GM11168 (cell line): ENCODE data around the gene CHCHD3.
"Not testable (repeated sequence)": the region's sequence is repeated elsewhere in the genome, so short reads cannot be mapped to it uniquely, and the experiment has no call there.

Experiments
- in situ Hi-C: fragments of 300-500 bp; cut with MboI; formaldehyde crosslinking; loops from one replicate; pipeline ENCODE4 v1.12.0; 2022; ENCODE audit warnings: low sequenced_read_pairs; ENCODE audit not compliant: unreplicated experiment

Gene CHCHD3

DNA sequence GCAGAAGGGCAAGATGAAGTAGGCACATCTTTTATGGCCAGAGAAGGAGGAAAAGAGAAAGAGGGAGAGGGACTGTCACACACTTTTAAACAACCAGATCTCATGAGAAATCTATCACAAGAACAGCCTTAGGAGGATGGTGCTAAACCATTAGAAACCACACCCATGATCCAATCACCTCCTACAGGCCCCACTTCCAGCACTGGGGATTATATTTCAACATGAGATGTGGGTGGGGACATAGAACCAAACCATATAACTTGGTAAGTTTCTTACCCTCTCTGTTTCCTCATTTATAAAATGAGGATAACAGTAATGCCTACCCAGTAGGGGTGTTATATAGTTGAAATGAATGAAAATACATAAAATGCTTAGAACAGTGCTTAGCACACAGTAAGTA, 66.0 kb downstream of the CHCHD3 start:
- in situ Hi-C loops = no loop called here

DNA sequence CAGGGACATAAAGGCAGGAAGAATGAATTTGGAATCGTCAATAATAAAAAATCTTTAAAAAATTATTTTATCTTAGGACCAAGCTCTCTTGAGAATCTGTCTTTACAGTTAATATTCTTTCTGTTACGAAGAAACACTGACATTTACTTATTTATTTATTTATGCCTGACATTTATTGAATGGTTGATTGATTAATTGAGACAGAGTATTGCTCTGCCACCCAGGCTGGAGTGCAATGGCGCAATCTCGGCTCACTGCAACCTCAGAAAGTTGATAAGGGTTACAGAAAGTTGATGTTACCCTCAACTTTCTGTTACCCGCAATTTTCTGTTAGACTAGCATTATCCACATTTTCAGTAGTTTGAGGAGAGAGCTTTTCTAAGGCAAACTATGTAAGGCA, 70.1 kb downstream of the CHCHD3 start:
- in situ Hi-C loops = no loop called here

DNA sequence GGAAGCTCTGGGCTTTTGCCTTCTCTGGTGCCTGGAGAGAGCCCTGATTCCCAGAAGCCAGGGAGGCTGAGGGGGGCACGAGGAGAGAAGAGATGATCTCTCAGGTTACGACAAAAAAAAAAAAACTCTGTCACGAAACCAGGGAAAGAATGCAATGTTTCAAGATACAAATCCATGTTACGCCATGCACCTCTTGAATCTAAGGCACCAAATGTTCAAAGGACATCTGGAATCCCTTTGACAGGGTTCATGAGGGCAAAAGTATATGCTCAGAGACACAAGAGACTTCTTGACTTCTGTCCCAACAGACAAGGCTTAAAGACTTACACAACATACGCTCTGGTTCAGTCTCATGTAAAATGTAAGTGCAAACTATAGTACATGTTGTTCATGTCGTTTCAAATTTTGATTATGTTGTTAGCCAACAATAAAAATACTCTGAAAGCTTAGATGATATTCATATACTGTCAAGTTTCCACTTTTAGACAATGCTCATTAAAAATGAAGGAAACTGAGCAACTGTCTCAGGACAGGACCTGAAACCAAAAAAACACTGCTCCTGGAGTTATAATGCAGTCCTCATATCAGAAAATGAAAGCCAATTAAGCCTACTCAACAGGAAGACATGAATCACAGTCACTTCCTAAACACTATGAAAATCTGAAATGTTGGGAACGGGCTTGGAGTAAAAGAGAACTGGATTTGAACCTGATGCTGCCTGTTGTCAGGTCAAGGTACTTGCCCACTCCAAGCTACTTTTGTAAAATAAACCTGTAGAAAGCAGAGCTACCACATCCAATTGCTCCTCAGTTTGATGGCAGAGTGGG, 72.3 kb downstream of the CHCHD3 start:
- in situ Hi-C loops = no loop called here

DNA sequence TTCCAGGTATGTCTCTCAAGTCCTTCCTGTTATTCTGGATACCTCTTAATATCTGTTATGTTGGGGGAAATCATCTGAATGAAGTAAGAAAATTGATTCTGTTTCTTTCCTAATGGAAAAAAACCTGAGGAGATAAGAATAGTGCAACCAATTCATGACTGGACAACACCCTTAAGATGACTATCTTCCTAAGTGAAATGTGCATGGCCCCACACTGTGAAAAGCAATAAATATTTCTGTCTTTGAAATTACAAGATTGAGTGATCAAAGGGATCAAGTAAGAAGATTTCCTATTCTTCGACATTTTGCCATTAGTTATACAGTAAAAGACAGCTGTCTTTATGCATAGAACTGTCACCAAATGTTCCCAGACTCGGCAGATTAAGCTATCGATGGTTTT, 73.9 kb downstream of the CHCHD3 start:
- in situ Hi-C loops = no loop called here

DNA sequence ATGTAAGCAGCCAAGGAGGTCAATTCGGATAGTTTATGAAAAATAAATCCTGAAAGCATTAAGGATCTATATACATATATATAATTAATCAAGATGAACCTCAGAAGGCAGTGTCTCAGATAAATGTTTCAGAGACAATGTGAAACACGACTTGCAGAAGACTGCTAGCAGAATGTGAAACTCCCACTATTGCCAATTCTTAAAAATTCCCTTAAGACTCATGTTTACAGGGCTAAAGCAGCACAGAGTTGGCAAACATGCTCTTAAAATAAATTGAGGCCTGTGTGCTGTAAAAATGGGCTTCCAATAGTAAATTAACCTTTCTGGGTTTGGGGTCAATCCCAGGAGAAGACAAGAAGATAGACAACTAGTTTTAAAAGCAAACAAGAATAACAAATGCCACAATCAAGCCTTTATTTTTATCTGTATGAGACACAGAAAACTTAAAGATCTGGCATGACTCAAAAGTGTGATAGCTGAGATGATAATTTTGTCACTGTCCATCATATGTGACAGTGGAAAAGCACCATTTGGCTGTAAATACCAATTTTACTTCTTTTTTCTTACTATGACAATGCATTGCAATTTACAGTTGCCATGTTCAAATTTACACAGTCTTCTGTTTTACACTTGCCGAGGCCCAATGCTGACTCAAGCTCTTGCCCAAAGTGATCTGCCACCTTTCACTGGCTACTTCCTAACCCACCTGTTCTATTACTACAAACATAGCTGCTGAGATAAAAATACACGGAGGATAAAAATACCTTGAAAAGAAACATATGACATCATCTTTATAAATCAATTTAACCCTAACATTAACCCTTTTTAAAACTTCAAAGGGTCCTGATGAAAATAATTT, 78.6 kb downstream of the CHCHD3 start:
- in situ Hi-C loops = no loop called here

DNA sequence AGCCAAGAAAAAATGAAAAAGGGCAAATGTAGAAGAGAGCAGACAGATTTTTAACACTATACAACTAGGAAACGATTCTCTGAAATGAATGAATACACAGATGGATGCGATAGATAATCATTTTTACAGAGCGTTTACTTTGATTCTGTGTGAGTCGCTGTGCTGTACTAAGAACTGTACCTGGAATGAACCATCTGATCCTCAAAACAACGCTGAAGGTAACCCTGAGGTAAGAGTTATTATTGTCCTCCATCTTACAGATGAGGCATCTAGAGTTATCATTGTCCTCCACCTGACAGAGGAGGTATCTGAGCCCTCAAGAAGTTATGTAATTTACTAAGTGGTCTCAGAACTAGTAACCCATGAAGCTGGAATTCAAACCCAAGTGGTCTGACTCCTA, 80.2 kb downstream of the CHCHD3 start:
- in situ Hi-C loops = no loop called here

DNA sequence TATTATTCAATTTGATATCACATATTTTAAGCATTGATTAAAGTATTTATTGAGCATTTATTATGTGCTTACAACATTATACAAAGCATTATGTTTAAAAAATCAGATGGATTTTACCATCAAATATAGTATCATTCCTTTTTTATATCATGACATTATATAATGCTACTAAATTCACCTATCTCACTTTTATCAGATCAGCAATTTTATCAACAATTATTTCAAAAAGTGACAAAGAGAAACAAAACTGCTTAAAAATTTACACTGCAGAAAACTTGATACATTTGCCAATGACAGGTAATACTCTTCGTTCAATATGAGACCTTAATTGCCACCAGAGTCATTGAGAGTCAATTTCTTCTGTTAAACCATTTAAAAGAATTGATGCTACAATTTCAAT, 82.0 kb downstream of the CHCHD3 start:
- in situ Hi-C loops = no loop called here

DNA sequence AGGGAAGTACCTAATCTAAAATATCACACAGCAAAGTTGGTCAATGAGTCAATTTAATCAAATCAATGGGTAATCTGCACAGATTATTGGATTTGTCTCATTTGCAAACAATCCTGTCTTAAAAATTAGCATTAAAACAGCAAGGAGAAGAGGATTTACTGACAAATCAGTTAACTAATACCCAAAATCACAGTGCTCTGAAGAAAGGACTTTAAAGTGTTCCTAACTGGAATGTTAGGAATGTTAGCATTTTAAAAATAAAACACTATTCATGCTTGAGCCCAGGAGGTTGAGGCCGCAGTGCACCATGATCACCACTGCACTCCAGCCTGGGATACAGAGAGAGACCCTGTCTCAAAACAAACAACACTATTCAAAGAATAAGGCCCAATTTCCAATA, 83.1 kb downstream of the CHCHD3 start:
- in situ Hi-C loops = no loop called here

DNA sequence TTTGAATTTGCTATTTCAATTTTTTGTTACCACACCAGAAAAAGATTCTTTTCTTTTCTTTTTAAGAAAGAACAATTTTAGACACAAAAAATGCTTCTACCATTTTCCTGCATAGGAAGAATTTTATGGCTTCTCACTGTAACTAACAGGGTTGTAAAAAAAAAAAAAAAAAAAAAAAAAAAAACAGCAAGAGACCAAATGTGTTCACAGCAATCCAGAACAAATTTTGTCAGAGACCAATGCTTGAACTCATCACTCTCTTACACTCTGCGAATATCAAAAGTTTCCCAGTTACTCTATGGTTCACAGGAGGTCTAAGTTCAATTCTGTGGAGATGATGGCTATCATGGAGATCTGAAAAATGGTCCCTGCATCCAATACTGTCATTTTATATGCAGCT, 84.4 kb downstream of the CHCHD3 start:
- in situ Hi-C loops = no loop called here

DNA sequence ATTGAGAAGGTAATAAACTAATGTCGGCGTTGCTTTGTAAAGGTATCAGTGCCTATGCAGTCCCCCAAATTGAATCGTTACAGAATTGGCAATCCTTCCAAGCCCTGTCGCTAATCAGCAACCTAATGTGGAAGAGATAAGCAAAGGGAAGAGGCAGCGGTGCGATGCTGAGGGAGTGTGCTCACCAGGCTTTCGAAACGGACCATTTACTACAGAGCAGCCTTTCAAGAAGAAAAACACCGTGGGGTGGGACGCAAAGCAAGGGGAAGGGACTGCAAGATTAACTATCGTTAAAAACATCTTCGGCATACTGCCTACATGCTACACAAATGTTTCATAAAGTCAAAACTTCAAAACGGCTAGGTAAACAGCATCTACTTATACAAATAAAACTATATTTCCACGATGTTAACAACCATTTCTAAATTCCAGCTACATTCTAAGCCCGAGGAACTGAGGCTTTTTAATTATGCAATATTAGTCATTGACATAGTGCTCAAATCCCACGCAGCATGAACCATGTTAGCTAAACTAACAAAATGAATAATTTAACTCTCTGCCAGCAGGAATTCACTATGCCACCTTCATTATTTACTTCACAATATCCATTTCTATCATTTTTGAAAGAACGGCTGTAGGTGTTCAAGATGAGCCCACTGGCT, 85.2 kb downstream of the CHCHD3 start:
- in situ Hi-C loops = no loop called here

DNA sequence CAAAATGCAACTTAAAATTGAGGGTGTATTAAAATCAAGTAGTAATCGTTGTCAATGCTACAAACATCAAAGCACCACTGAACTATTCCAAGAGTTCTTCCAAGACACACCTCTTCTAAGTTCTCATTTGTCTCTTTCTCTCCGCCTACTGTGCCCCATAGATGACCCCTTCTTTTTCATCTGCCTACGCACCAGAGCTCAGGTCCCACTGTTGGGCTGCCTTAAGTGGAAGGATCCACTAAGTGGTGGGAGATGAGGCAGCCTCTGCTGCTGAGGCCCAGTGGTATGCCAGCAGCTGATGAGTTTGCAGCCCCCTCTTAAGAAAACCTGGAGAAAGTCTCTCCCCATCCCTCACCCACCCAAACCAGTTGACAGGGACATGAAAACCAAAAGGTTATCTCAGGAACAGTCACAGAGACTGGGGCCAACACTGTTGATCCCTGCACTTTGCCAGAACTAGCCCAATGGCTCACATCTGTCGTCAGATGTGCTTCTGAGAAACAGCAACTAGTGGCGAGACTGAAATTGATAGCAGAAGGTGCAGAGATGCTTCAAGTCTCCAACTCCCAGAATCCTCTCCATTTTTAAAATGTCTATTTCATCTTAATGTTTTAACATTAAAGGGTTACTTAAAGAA, 88.4 kb downstream of the CHCHD3 start:
- in situ Hi-C loops = no loop called here

DNA sequence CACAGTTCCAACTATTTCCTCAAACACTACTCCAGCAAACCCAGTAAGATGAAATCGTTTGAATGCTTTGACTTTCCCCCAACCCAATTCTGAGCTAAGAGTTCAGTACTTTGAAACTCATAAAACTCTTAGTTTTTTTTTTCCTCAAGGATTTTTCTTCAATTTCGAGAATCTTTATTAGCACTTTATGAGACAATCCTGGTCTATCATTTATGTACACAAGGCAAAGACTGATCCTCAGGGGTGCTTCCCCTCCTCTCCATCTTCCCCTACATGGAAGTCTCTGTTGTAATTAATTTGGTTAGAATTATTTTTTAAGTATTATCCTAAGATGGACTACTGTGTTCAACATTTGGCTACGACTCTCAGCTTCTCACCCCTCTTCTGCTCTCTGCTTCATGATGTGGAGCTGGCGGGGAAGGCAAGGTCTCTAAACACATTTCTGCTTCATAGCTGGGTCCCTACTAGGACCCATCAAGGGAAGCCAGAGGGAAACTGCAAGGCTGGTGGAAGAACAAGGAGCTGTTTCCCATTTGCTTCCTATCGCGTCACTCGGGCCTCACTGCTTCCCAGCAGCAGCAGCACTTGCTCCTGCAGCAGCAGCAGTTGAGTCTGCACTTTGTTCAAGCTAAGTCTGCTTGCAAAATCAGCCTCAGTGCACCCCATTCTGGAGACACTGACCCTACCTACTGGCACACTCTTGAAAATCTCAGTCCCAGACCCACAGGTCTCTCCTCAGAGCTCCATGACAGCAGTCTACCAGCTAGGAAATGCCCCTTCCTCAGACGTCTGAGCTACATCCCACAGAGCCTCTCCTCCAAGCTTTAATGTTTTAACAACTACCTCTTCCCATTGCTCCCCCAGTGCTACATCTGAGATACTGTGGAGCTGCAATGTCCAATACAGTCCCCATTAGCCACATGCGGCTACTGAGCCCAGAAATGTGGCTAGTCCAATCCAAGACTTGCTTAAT, 90.0 kb downstream of the CHCHD3 start:
- in situ Hi-C loops = no loop called here

DNA sequence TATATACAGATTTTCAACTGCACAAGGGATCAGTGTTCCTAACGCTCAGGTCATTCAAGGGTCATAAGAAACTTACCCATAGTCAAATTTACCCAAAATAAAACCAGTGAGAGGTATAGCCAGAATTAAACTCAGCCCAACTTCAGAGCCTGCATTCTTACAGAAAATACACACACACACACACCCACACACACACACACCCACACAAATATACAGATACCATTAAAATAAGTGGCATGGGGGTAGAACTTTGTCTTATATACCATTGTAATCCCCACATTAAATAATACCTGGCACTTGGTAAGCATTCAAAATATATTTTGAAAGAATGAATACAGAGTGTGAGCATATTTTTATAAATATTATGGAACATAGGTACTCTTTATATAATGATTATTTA, 93.8 kb downstream of the CHCHD3 start:
- in situ Hi-C loops = no loop called here

DNA sequence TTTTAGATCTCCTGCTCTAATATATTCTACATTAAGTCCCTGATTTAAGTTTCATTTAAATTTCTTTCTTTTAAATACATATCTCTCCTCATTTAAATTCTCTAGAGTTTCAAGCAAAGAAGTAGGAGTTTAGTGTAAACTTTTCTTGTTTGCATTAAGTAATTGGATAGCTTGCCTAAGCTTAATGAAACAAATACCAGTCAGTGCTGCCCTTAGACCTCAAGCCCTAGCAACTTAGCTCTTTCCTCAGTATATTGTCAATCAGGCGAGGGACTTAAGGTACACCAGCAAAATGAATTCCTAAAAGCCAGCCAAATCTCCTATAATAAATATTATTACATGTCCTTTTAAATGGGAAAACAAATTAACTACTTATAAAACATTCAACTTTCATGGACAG, 101.5 kb downstream of the CHCHD3 start:
- in situ Hi-C loops = no loop called here

DNA sequence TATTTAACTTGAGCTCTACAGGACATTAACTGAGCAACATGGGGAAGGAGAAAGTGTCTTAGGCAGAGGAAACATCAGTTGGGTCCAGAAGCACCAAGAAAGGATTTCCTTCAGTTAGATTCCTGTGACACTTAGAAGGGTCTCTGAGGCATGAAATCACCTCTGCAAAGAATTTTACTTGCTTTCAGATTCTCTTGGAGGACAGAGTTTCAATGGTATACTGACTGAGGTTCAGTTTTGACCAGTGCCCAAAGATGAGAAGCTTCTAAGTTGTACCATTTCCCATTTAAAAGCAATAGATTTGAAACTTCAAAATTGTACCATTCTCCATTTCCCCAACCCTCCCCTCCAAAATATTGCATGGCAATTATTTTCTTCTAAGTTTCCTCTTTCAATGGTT, 102.4 kb downstream of the CHCHD3 start:
- in situ Hi-C loops = no loop called here

DNA sequence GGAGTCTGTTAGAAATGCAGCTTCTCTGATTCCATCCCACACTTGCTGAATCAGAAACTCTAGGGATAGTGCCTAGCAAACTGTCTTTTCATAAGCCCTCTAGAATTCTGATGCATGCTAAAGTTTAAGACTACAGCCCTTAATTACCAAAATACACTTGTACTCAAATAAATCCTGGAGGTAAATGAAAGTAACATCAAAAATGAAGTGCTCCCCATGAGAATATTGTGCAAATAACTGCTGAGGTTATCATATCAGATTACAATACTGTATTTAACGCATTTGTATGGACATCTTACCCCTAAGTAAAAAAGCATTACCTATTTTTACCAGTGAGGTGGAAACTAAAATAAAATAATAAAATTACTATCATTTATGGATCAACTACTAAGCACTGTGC, 104.7 kb downstream of the CHCHD3 start:
- in situ Hi-C loops = no loop called here

DNA sequence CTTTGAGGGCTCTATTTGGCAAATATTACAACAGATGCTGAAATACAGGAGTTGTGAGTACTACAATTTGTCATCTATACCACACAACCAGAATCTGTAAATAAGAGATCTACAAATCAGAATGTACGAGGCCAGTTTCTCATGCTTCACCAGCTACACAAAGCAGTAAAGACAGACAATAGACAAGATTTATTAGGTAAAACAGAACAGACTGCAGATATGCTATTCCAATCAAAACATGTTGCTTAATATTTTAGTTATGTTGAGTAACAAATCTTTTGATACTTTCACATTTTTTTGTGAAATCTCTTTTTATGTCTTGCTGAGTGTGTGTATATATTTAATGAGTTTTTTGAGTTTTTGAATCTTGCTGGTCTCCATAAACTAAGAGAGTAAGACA, 109.1 kb downstream of the CHCHD3 start:
- in situ Hi-C loops = no loop called here

DNA sequence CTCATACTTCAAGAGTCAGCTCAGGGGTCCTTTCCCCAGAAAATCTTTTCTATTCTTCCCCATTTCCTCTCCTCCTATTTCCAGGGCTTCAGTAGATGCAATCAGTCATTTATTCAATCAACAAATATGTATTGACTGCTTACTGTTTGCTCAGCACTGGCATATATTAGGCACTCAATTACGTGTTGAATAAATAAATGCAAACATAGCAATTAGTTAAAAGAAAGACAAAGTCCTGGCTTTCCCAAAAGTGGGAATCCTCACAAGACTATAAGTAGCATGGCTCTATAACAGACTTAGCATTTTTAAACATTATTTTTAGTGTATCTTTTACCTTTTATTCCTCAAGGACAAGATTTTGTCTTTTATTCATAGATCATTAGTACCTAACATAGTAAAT, 111.6 kb downstream of the CHCHD3 start:
- in situ Hi-C loops = no loop called here

DNA sequence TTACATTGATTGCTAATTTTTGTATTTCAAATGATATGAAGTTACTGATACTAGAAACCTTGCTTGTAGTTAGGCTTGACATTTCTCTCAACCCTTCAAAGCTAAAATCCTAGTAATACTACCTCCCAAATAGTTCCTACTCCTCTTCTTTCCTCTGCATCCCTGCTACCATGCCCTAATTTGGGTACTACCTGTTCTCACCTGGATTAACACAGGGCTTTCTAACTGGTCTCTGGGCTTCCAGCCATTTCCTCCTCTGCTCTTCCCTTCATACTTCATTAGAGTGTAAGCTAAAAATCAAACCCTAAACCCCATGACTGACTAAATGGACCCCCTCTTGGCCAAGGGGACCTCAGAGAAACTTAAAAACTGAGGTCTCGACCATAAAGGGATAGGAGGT, 112.4 kb downstream of the CHCHD3 start:
- in situ Hi-C loops = no loop called here

DNA sequence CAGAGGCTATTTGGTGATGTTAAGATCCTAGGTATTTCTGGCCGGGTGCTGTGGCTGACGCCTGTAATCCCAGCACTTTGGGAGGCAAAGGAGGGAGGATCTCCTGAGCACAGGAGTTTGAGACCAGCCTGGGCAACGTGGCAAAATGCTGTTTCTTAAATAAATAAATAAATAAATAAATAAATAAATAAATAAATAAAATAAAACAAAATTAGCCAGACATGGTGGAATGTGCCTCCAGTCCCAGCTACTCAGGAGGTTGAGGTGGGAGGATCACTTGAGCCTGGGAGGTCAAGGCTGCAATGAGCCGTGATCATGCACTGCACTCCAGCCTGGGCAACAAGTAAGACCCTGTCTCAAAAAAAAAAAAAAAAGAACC, 114.4 kb downstream of the CHCHD3 start:
- in situ Hi-C loops = not testable (repeated sequence)
